HG03045 (cell line): ENCODE data around the gene LRP1.

Source experiments
- ATAC-seq: cut with Tn5 transposase; IDR thresholded peaks from one replicate; pipeline ENCODE4 v1.9.1; 2021; ENCODE audit warnings: mild to moderate bottlenecking, moderate library complexity; ENCODE audit not compliant: unreplicated experiment

Gene LRP1

DNA sequence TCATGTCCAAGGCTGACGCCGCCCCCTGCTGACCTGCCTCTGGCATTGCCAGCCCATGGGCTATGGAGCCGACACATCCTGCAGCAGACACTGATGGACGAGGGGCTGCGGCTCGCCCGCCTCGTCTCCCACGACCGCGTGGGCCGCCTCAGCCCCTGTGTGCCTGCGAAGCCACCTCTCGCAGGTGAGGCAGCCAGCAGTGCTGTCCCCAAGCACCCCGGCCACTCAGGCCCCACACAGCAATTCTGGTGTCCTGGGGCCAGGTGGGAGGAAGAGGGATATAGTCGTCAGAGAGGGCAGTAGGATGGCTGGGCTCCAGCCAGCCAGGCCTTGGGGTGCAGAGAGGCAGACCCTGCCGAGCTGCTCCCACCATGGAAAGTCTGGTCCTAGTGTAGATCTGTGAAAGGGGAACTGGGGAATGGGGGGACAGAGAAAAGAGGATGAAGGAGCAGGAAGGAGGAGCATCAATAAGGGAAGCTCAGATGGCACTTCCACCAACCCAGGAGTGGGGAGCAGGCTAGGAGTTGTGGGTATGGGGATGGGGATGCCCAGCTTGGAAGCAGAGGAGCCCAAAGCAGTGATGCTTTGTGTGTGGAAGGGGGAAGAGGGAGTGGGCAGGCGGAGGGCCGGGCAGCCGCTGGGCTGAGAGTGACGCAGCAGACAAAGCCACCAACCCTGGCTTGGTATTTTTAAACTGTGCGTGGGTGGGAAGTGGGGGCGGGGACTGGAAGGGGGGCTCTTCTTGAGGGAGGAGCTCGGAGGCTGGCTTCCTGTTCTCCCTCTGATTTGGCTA, 34.7 kb upstream of the LRP1 start:
- no peak for ATAC-seq

- no peak for ATAC-seq
Observed at GRCh38 chr12:57094208-57095160, 33.8 kb upstream of the LRP1 start.

- no peak for ATAC-seq
Observed at GRCh38 chr12:57095440-57095839, 32.8 kb upstream of the LRP1 start.

GRCh38 chr12:57096099-57096572, 32.1 kb upstream of the LRP1 start:
- no peak for ATAC-seq

DNA sequence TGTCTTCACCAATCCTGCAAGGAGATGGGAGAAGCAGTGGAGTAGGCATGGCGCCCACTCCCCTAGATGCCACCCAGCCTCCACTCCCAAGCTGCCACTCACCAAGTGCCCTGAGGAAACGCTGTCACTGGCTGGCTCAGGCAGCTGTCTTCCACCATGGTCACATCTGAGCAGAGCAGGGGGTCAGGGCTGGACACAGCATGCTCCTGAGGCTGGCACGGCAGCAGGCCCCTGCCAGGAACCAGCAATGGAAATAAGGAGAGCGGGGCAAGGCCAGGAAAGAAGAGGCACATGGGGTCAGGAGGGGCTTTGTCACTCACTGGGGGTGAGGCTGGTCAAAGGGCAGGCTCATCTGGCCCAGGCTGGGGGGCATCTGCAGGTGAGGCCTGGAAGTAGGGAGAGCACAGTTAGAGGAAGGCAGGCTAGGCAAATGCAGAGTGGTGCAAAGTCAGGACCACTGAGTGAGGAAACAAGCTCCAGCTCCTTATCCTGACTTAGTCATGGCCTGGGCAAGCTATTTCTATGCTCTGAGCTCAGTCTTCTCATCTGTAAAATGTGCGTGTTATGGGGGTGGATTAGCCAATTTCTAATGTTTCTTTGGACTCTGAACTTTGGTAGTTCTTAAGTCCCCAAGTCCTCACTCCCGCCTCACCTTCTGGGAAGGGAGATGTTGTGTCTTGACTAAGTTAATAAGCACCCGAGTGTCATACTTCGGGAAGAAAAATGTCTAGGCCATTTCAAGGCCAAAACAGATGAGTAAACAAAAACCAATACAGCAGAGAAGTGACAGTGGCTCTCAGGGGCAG, 31.3 kb upstream of the LRP1 start:
- ATAC-seq = no peak

DNA sequence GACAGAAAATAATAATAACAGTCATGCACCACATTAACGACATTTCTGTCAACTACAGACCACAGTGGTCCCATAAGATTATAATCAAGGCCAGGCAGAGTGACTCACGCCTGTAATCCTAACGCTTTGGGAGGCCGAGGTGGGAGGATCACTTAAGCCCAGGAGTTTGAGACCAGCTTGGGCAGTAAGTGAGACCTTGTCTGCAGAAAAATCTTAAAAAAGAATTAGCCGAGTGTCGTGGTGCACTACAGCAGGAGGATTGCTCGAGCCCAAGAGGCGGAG, 30.8 kb upstream of the LRP1 start:
- ATAC-seq = no peak

DNA sequence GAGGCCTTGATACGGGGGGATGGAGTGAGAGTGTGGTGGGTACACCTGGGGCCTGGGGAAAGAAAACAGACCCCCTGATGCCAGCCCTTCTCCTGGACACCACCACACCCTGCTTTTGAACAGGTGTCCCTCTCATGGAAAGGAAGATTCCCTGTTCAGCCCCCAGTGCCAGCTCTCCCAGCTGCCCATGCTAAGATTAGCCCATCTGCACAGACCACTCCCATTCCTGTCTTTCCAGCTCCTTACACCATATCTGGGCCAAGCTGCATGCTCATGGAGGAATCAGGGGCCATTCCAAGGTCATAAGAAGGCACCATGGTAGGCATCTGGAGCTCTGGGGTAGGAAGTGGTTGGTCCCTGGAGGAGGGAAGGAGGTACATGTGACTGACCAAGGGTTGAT, 29.7 kb upstream of the LRP1 start:
- ATAC-seq = no peak

- no peak for ATAC-seq
Observed at GRCh38 chr12:57099047-57099714, 29.1 kb upstream of the LRP1 start.

- ATAC-seq = no peak
Observed at GRCh38 chr12:57099766-57100165, 28.5 kb upstream of the LRP1 start.

DNA sequence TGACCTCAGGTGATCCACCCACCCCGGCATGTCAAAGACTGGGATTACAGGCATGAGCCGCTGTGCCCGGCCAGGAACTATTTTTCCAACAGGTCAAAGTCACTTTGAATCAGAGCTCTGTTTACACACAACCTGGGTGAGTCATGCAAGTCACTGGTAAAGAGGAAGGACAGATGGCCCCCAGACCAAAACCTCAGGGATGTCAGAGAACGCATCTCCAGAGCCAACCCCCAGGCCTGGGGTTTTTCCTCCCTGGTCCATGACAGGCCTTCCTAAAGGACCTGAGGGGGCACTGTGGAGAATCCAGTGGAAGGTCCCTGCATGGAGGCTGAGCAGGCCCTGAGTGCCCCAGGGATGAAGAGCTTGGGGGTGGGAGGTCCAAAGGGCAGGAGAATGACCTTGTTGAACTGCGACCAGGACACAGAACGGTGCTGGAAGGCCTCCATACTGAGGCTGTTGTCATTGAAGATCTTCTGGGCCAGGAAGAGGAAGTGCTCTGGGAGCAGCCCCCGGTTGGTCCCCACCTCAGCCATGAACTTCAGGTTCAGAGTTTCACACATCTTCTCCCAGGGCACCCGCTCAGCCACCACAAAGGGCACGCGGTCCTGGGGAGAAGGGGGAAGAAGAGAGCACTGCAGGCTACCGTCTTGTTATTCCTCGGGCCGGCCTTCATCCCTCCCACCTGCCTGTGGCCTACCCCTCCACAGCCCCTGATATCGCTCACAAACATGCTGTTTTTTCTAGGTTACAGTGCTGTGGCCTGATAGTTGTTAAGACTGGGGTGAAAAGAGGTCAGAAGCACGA, 26.2 kb upstream of the LRP1 start:
- ATAC-seq = no peak

DNA sequence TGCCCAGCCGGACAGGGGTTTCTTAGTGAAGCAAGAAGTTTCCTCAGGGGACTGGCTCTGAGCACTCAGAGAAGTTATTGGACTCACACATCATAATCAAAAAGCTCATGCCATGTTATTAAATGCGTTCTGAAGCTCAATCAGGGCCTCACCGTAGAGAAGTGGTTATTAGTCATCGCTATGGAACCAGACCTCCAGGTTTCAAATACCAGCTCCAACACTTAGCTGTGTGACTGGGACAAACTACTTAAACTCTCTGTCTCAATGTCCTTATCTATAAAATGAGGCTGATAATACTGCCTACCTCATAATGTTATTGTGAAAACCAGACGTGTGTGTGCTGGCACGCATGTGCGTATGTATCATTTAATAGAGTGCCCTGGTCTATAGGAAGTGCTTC, 24.4 kb upstream of the LRP1 start:
- ATAC-seq = no peak

GRCh38 chr12:57104292-57104910, 23.9 kb upstream of the LRP1 start:
- no peak for ATAC-seq

DNA sequence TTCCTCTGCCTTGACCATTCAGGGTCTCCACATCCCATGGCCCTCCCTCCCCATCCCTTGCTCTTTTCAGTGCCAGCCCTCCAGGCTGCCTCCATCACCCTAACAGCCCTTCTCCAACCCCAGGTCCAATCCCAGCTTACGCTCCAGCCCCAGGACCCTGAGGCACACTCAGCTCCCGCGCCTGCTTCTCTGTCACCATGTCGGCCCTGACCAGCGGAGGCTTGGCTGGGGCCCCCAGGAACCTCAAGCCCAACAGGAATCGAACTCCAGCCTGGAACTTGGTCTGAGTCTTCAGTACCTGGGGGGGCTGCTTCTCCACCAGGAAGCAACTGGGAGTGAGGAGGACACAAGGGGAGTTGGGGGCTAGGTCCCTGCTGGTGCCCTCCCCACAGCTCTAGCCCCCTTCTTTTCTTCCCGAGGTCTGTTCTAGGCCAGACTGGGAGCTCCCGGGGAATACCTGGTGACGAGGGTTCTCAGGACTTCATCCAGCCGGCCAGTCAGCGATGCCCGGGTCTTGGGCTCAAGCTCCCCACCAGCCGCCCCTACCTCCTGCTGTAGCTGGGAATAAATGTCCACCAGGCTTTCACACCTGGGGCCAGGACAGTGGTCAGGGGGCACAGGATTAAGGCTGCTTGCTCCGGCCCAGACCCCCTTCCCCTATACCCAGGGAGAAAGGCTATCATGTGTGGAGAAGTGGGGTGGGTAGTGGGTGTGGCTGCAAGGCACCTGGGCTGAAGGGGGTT, 23.1 kb upstream of the LRP1 start:
- ATAC-seq = no peak

- ATAC-seq = no peak
Observed at GRCh38 chr12:57106021-57106708, 22.1 kb upstream of the LRP1 start.

- no peak for ATAC-seq
Observed at GRCh38 chr12:57107456-57108155, 20.7 kb upstream of the LRP1 start.

DNA sequence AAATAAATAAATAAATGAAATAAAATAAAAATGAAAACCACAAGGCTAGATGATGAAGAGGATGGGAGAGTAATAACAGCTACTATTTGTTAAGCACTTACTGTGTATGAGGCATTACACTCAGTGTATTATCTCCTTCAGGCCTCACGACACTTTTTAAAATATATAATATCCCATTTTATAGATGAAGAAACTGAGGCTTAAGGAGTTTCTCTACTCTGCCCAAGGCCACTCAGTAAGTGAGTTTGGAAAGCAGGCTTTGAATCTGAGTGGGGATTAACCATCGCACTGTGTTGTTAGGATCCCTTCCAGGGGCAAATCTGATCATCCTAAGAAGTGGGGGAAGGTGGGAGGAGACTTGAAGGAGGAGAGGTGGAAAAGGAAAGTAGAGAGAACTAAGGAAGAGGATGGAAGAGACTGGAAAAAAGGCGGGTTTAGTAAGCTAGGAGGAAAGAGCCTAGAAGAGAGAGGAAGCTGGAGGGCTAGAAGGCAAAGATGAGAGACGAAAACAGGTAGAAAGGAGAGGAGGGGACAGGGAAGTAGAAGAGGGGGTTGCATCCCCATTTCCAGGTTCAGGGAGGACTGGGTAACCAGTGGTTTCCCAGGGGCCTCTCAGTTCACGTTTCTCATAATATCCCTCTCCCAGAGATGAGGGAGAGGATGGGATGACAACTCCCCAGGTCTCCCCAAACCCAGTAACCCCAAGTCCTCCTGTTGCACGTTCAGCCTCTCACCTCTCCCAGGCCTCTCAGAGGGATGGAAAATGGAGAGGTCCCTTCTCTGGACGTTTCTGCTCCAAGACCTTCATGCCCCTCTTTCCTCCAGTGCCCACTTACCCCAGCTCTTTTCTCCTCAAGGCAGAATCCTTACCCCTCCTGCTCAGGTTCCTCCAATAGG, 18.8 kb upstream of the LRP1 start:
- ATAC-seq = no peak
